Endothelial cell of umbilical vein (primary cell): Measurements from ENCODE around the gene ALOX12. TPM values are rescaled to one million over a fixed set of nuclear protein-coding genes. Genes with fewer than 3 reads are reported as not detected.
"Not testable (repeated sequence)": the region's sequence is repeated elsewhere in the genome, so short reads cannot be mapped to it uniquely, and the experiment has no call there.

ENCODE experiments used
- BruUV-seq: library from RNA; stranded (reverse); fragments of 400-500 nt; replicated peaks from 2 replicates; lab custom pipeline; 2021; lab: Mats Ljungman, UMichigan
- CTCF ChIA-PET: fragments of 300-600, 350-600 bp; sonication (Branson Sonifier 250); formaldehyde crosslinking; loops from one replicate; lab custom pipeline; 2021; ENCODE audit warnings: antibody characterized with exemption, inconsistent platforms; lab: Charles Lee
- POLR2A ChIA-PET: fragments of 300-600, 350-600 bp; sonication (Branson Sonifier 250); formaldehyde crosslinking; loops from one replicate; lab custom pipeline; 2021; ENCODE audit warnings: antibody characterized with exemption, inconsistent platforms; lab: Charles Lee
- DNase-seq: peaks from one replicate; pipeline ENCODE4 v3.0.0-alpha.2; 2011; ENCODE audit warnings: low read depth, low spot score
- FAIRE-seq: peaks from 2 replicates; lab custom pipeline; 2011; peaks lifted over from hg19 to GRCh38; lab: Jason Lieb, UNC
- H2AFZ ChIP-seq: 2 replicates; pipeline ENCODE4 v1.6.0; 2012; ENCODE audit warnings: low read depth, low read length, control low read depth, inconsistent platforms
- H3K27ac ChIP-seq: 2 replicates; pipeline ENCODE4 v1.5.1; 2011; ENCODE audit warnings: low read depth, mild to moderate bottlenecking, control low read depth, low read length, moderate library complexity; ENCODE audit not compliant: insufficient read depth
- H3K27me3 ChIP-seq, 2 experiments: 2 replicates each; pipeline versions ENCODE4 v1.6.0 to v1.6.1; 2011; ENCODE audit warnings: low read length in 2 of 2, mixed read lengths in 1 of 2; ENCODE audit not compliant: control insufficient read depth in 2 of 2, insufficient read depth in 2 of 2
- H3K36me3 ChIP-seq, 2 experiments: 2 replicates in 1 of 2; 3 replicates in 1 of 2; pipeline ENCODE4 v1.5.1; 2011; ENCODE audit warnings: low read length in 2 of 2, mild to moderate bottlenecking in 1 of 2, moderate library complexity in 1 of 2; ENCODE audit not compliant: control insufficient read depth in 2 of 2, insufficient read depth in 2 of 2; ENCODE audit errors: extremely low read depth in 1 of 2
- H3K4me1 ChIP-seq: 3 replicates; pipeline ENCODE4 v1.5.1; 2011; ENCODE audit warnings: mild to moderate bottlenecking, low read length; ENCODE audit not compliant: control insufficient read depth, insufficient read depth; ENCODE audit errors: extremely low read depth
- H3K4me2 ChIP-seq: 2 replicates; pipeline ENCODE4 v1.6.1; 2011; ENCODE audit warnings: low read length, control low read depth, mixed read lengths; ENCODE audit not compliant: insufficient read depth
- H3K4me3 ChIP-seq, 3 experiments: fragments of 200-600 bp in 1 of 3; sonication (generic), shearing (Covaris generic) in 1 of 3; replicated peaks in 1 of 3; 2 replicates each; pipeline ENCODE4 v1.5.1; 2011 to 2016; ENCODE audit warnings: control low read depth in 3 of 3, low read length in 3 of 3, mild to moderate bottlenecking in 2 of 3, inconsistent platforms in 1 of 3, low read depth in 1 of 3, moderate library complexity in 1 of 3; ENCODE audit not compliant: insufficient read depth in 1 of 3
- H3K79me2 ChIP-seq: 2 replicates; pipeline ENCODE4 v1.6.0; 2012; ENCODE audit warnings: low read length, inconsistent platforms; ENCODE audit not compliant: control insufficient read depth, insufficient read depth
- H3K9ac ChIP-seq: replicated peaks from 2 replicates; pipeline ENCODE3; 2011; ENCODE audit warnings: low read length, control low read depth; ENCODE audit not compliant: insufficient read depth; ENCODE audit errors: extremely low read depth
- H3K9me1 ChIP-seq: replicated peaks from 3 replicates; pipeline ENCODE4 v1.6.0; 2011; ENCODE audit warnings: mild to moderate bottlenecking, low read length; ENCODE audit not compliant: control insufficient read depth, insufficient read depth; ENCODE audit errors: extremely low read depth
- H3K9me3 ChIP-seq: replicated peaks from 2 replicates; pipeline ENCODE4 v1.5.1; 2012; ENCODE audit warnings: low read length, inconsistent platforms; ENCODE audit not compliant: control insufficient read depth, insufficient read depth
- H4K20me1 ChIP-seq: replicated peaks from 2 replicates; pipeline ENCODE3; 2011; ENCODE audit warnings: mild to moderate bottlenecking, low read length; ENCODE audit not compliant: control insufficient read depth, insufficient read depth; ENCODE audit errors: extremely low read depth
- EZH2 ChIP-seq: IDR thresholded peaks from 2 replicates; pipeline ENCODE4 v1.6.1; 2012; ENCODE audit warnings: borderline replicate concordance, low read depth, mild to moderate bottlenecking, moderate library complexity, low read length, inconsistent platforms; ENCODE audit not compliant: severe bottlenecking
- FOS ChIP-seq: IDR thresholded peaks from 2 replicates; pipeline ENCODE4 v1.6.1; 2011; ENCODE audit warnings: mild to moderate bottlenecking, low read length, moderate library complexity, borderline replicate concordance; ENCODE audit not compliant: insufficient read depth
- GATA2 ChIP-seq: IDR thresholded peaks from 2 replicates; pipeline ENCODE4 v1.7.0; 2011; ENCODE audit warnings: low read depth, mild to moderate bottlenecking, moderate library complexity, mixed read lengths, low read length; ENCODE audit not compliant: insufficient read length, insufficient read depth
- JUN ChIP-seq: IDR thresholded peaks from 2 replicates; pipeline ENCODE4 v1.6.1; 2011; ENCODE audit warnings: borderline replicate concordance, low read depth; ENCODE audit not compliant: insufficient read length, insufficient read depth
- MYC ChIP-seq: IDR thresholded peaks from one replicate; pipeline ENCODE4 v1.6.1; 2011; ENCODE audit warnings: mild to moderate bottlenecking, low read depth, low read length
- POLR2A ChIP-seq: IDR thresholded peaks from 2 replicates; pipeline ENCODE4 v1.6.1; 2012; ENCODE audit warnings: low read depth, mild to moderate bottlenecking, control low read depth, low read length
- POLR2AphosphoS5 ChIP-seq: IDR thresholded peaks from 2 replicates; pipeline ENCODE4 v1.6.1; 2012; ENCODE audit warnings: low read depth, mild to moderate bottlenecking, control low read depth, low read length, moderate library complexity; ENCODE audit not compliant: insufficient read depth
- dilution Hi-C: fragments of 300-500 bp; cut with MboI; formaldehyde crosslinking; loops from one replicate; pipeline ENCODE4 v1.15.0; 2019; ENCODE audit warnings: low sequenced_read_pairs; ENCODE audit not compliant: extremely low pct_ligation_motif_present
- intact Hi-C: fragments of 100-400 bp; cut with micrococcal nuclease; formaldehyde crosslinking; loops from one replicate; pipeline ENCODE4 v1.10.0; 2022
- polyA plus RNA-seq, 4 experiments: library from polyadenylated mRNA; depleted of rRNA in 3 of 4; stranded (reverse) in 3 of 4; unstranded in 1 of 4; fragments of >200 nt; gene quantifications; 2 replicates each; pipeline versions ENCODE4 v1.2.1 to v1.2.3, GENCODE V29; 2011 to 2012; ENCODE audit warnings: missing spikeins in 1 of 4
- total RNA-seq: library from RNA; stranded (reverse); gene quantifications from 2 replicates; pipeline ENCODE4 v1.2.3, GENCODE V29; 2021
- TF ChIP-seq, protein P1 (sequence below), 2 donors: IDR thresholded peaks; 1 replicate in 1 of 2; 2 replicates in 1 of 2; pipeline ENCODE4 v1.5.1; 2011; ENCODE audit warnings: low read length in 2 of 2, mild to moderate bottlenecking in 2 of 2, moderate library complexity in 2 of 2, control low read depth in 1 of 2, inconsistent platforms in 1 of 2, low read depth in 1 of 2; ENCODE audit not compliant: insufficient read depth in 1 of 2; ENCODE audit errors: extremely low read depth in 1 of 2
- TF ChIP-seq, protein P2 (sequence below): IDR thresholded peaks from 2 replicates; pipeline ENCODE4 v1.6.1; 2011; ENCODE audit not compliant: insufficient read depth, insufficient read length

Gene ALOX12
- total and polyA plus RNA-seq, 2 donors (not counting 3 experiments of a cell fraction or from before 2014, with no cell fraction given): not detected

DNA sequence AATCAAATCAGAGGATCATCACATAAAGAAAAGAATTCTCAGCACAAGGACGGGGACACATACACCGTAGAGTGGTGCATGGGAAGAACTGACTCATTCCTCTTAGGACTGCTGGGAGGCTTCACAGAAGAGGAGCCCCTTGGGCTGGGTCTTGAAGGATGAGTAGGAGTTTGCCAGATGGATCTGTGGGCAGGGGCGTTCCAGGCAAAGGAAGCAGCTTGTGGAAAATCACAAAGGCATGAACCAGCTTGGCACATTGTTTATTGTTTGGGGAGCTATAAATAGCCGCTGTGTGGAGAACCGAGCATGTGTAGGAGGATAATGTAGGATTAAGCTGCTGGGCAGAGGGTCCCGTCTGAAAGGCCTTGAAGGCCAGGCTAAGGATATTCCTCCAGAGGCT, 53.1 kb downstream of the ALOX12 start:
- H2AFZ ChIP-seq: peak overlapping the region; percentile 17
- FAIRE-seq (no peak), DNase-seq (no peak)
- no TSS peak for BruUV-seq
- no peaks in the 10 kb centered on the region for H3K9me3 ChIP-seq
- ChIA-PET POLR2A (no interaction called here), CTCF (interaction anchor here (0.8 to 5.9 kb wide), 12 partner anchors 8 to 248 kb away, joined by 3 to 223 read pairs (median 3); no protein-coding TSS in a partner anchor)
- H3K9me1 ChIP-seq: no peaks in the 10 kb centered on the region
- H3K27me3 ChIP-seq: no peaks in the 10 kb centered on the region
- no peaks in the 10 kb centered on the region for H4K20me1 ChIP-seq
- no peak overlapping the region for H3K9ac ChIP-seq
- H3K36me3 ChIP-seq: no peaks in the 10 kb centered on the region
- no peak for TF ChIP-seq EZH2
- TF ChIP-seq, protein P1, sequence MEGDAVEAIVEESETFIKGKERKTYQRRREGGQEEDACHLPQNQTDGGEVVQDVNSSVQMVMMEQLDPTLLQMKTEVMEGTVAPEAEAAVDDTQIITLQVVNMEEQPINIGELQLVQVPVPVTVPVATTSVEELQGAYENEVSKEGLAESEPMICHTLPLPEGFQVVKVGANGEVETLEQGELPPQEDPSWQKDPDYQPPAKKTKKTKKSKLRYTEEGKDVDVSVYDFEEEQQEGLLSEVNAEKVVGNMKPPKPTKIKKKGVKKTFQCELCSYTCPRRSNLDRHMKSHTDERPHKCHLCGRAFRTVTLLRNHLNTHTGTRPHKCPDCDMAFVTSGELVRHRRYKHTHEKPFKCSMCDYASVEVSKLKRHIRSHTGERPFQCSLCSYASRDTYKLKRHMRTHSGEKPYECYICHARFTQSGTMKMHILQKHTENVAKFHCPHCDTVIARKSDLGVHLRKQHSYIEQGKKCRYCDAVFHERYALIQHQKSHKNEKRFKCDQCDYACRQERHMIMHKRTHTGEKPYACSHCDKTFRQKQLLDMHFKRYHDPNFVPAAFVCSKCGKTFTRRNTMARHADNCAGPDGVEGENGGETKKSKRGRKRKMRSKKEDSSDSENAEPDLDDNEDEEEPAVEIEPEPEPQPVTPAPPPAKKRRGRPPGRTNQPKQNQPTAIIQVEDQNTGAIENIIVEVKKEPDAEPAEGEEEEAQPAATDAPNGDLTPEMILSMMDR (IDR thresholded peaks at IDR 0.05; ENCODE audit: extremely low read depth in 1 of 2, insufficient read depth in 1 of 2, low read depth in 1 of 2, low read length in 2 of 2): no peak
- no peak for TF ChIP-seq MYC
- no peak for TF ChIP-seq GATA2
- TF ChIP-seq JUN: no peak
- TF ChIP-seq POLR2A: no peak
- no peak for TF ChIP-seq FOS
- TF ChIP-seq POLR2AphosphoS5: no peak
- TF ChIP-seq, protein P2, sequence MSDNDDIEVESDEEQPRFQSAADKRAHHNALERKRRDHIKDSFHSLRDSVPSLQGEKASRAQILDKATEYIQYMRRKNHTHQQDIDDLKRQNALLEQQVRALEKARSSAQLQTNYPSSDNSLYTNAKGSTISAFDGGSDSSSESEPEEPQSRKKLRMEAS: no peak
- dilution Hi-C loops: no loop called here
- no peak overlapping the region for H3K27ac ChIP-seq
- H3K79me2 ChIP-seq: no peaks in the 10 kb centered on the region
- peaks cover 13% of the 10 kb centered on the region for H3K4me1 ChIP-seq
- H3K4me3 ChIP-seq: no peak overlapping the region
- intact Hi-C loops: no loop called here
- H3K4me2 ChIP-seq: no peak overlapping the region

DNA sequence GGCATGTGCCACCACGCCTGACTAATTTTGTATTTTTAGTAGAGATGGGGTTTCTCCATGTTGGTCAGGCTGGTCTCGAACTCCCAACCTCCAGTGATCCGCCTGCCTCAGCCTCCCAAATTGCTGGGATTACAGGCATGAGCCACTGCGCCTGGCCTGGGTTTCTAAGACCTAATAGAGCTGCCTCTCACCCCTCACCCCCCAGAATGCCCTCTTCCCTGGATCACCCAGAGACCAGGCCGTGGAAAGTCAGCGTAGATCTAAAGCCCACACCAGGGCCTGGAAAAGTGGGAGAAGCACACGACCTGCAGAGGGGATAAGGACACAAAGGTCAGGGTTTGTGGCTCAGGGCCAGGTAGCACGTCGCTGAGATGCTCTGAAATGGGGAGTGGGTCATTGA, 54.7 kb downstream of the ALOX12 start:
- BruUV-seq, H3K27ac ChIP-seq, H3K79me2 ChIP-seq, H3K36me3 ChIP-seq, dilution Hi-C loops, DNase-seq, H4K20me1 ChIP-seq, H3K27me3 ChIP-seq, H3K4me3 ChIP-seq, FAIRE-seq, intact Hi-C loops, H2AFZ ChIP-seq, POLR2A ChIA-PET, H3K9me1 ChIP-seq, H3K9ac ChIP-seq, H3K4me2 ChIP-seq, H3K9me3 ChIP-seq: not testable (repeated sequence)
- CTCF ChIA-PET: interaction anchor here (0.7 to 6.3 kb wide), 5 partner anchors 10 to 246 kb away, joined by 3 to 212 read pairs (median 3); no protein-coding TSS in a partner anchor
- peaks cover 12% of the 10 kb centered on the region for H3K4me1 ChIP-seq
